Testis (tissue), 2 donors: ENCODE results near the gene LGALS8.

Experiments
- POLR2A ChIP-seq: fragments of 450-650 bp; IDR thresholded peaks from one replicate; pipeline ENCODE4 v1.6.1; 2017; ENCODE audit warnings: antibody characterized with exemption, mild to moderate bottlenecking, moderate library complexity
- TF ChIP-seq, protein P1 (sequence below), 3 experiments: fragments of 450-650 bp in 2 of 3; fragments of 200-600 bp in 1 of 3; sonication (generic) in 1 of 3; IDR thresholded peaks; one replicate each; pipeline ENCODE4 v1.5.1; 2016 to 2019; ENCODE audit warnings: antibody characterized with exemption in 3 of 3, mild to moderate bottlenecking in 2 of 3, moderate library complexity in 1 of 3

DNA sequence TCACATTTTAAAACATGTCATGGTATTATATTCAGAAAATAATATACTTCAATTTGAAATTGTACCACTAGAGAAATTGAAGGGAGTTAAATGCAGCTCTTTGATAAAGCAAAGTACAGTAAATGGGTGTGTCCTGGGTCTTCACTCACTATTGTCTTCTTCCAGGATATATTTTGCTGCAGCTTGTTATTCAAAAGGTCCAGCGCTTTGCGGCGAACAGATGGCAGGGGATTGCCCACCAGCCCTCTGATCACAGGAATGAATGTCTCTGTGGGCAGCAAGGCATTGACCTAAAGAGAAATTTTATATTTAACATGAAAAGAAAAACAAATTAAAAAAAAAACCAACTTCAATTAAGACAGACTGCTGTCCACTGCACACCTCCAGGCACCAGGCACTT, 35.1 kb downstream of the LGALS8 start:
- TF ChIP-seq, protein P1, sequence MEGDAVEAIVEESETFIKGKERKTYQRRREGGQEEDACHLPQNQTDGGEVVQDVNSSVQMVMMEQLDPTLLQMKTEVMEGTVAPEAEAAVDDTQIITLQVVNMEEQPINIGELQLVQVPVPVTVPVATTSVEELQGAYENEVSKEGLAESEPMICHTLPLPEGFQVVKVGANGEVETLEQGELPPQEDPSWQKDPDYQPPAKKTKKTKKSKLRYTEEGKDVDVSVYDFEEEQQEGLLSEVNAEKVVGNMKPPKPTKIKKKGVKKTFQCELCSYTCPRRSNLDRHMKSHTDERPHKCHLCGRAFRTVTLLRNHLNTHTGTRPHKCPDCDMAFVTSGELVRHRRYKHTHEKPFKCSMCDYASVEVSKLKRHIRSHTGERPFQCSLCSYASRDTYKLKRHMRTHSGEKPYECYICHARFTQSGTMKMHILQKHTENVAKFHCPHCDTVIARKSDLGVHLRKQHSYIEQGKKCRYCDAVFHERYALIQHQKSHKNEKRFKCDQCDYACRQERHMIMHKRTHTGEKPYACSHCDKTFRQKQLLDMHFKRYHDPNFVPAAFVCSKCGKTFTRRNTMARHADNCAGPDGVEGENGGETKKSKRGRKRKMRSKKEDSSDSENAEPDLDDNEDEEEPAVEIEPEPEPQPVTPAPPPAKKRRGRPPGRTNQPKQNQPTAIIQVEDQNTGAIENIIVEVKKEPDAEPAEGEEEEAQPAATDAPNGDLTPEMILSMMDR (IDR thresholded peaks at IDR 0.05) = no peak
- TF ChIP-seq POLR2A = no peak
